ENCODE results near the gene TRIM29.

TRIM29 gene

DNA sequence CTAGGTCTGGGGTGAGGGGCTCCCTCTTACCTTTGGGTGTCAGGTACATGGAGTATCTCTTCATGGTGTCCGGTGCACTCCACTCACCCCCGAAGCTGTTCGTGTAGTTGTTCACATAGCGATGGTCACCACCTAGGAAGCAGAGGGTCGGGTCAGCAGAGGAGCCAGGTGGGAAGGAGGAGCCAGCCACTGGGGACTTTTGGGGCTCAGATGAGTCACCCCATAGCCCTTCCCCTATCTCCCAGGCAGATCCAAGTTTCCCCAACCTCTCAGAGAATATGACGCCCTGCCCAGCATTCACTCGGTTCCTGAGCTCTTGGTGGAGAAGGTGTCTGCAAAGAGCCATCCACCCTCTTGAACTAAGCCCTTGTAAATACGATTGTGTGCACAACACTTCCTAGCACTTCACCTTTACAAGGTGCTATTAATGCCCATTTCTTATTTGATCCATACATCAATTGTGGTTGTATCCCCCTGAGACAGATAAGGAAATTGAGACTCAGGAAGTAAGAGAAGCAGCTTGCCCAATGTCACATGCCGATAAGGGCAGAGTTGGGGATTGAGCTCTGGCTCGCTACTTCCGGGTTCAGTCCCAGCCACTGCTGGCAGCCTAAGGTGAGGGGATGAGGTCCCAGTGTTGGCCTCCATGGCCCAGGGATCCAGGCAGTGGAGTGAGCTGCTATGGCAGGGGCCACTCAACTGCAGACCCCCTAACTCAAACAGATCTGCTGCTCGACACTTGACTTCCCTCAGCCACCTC, 14.8 kb downstream of the TRIM29 start:
- no peak for DNase-seq

DNA sequence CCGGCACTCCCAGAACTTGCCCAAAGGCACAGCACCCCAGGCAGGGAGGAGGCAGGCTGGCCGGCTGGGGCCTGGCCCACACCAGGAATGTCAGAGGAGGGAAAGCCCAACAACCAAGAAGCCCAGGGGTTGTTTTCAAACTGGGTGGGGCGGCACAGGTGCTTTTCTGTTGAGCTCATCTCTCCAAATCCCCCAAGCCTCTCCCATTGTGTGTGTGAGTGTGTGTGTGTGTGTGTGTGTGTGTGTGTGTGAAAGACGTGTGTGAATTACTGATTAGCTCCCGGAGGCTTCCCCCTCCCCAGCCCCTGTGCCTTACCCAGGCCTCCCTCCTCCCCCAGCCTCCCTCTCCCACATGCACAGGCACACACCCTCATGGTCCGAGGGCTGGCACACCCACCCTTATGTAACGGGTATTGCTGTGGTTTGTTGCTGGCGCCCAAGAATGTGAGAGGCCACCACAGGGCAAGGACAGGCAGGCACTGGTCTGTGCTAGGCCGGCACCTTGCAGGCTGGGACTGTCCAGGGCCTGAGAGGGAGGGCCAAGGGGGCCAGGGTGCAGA, 15.9 kb downstream of the TRIM29 start:
- no peak for DNase-seq

DNA sequence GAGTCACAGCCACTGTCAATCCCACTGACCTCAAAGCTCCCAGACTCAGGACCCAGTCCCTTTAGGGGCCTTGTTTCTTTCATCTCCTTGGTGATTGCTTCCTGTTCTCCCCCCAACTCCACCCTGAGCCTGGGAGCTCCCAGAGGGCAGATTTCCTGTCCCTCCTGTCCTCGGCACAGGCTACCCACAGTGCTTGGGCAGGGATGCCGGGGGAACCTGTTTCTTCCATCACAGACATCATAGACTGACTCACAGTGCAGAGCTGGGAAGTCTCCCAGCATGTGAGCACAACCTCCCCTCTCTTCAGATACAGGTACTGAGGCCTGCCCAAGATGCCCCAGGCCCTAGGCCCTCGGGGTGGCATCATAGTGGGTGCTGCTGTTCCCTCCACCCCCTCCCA, 16.6 kb downstream of the TRIM29 start:
- DNase-seq: no peak

DNA sequence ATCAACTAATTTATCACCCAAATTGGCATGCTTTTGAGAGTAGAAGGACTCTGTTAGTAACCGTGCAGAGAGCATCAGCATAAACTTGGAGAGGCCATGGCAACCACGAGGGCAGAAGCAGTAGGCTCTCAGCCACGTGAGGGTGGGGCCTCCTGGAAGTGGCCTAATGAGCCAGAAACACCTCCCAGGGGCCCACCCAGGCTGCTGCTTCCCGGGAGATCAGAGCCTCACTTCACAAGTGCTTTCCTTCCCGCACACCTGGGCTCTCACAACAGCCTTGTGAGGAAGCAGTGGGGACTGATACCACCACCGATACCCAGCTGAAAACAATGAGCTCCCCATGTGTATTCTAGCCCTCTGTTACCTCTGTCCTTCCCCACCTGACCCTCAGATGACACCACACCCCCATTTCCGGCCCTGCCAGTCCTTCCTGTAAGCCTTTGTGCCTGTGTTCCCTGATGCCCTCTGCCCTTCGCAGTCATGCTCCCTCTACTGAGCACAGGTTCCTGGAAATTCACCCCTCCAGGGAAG, 17.0 kb downstream of the TRIM29 start:
- DNase-seq: no peak

DNA sequence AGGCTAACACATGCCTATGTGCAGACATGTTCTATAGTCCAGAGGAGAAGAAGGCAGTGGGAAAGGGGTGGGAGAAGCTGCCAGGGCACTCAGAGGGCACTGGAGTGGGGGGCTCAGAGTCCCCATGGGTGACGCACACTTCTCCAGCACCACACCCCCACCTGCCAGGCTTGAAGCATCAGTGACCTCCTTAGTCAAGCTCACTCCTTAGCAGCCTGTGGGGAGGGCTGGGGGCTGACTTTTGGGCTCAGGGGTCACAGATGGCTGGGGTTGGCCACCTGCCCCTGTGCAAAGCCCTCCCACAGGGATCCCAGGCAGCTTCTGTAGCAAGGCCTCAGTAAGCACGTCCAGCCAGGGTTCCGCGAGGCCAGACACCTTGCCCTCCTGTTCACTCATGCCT, 18.8 kb downstream of the TRIM29 start:
- no peak for DNase-seq

DNA sequence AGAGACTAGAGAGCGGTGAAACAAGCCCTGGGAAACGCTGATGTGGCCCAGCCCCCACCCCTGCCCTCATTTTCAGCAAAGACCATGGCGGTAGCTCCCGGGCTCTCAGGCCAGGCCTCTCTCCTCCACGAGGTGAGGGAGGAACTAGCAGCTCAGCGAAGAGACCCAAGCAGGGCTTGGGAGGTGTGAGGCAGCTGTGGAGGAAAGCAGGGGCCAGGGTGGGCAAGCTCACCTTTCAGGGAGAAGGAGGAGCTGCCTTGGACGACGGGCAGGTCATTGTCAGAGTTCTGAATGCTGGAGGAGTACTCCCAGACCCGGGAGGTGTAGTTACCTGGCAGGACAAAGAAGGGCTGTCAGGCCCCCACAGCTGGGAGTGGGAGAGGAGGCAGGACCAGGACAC, 19.9 kb downstream of the TRIM29 start:
- DNase-seq: no peak

DNA sequence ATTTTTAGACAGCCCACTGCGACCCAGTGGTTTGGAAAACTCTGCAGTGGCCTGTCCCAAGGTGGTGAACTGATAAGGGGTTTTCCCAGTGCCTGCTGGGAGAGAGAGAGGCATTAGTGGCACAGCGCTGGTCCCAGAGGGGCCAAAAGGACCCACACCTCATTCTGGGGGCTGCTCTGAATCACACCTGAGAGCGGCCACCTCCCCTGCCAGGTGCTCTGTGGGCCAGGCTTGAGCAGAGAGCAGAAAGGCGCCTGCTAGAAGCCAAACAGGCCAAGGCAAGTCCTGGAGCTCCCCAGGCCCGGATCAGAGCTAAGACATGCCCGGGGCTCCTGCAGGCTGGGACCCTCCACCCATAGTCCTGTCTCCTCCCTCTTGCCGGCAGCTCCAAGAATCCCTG, 20.9 kb downstream of the TRIM29 start:
- DNase-seq: no peak

DNA sequence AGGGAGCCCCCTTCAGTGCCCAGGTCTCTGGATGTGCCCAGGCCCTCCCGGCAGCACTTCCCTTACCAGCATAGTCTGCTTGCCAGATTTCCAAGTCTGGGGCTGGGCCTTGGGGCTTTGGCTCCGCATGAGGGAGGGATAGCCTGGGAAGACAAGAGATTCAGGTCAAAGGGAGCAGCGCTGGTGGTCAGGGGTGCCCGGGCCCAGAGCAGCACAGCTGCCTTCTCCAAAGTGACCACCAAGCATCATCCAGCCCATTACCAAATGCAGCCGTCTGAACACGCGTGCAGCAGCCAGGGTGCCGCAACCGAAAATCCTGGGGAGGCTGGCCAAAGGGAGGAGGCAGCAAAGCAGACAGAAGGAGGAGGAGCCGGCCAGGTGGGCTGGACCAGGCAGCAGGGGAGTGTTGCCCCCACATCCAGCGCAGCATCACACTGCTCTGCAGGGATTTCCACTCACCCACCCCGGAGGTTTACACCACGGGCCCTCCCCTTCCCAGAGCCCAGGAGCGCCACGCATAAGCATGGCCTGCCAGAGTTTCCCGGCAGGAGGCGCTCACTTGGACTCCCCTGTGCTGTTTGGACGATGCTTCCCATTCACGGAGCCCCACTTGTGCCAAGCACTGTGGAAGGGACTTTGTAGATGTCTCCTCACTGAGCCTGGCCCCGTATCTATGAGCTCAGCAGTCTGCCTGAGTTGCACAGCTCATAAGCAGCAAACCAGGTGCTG, 22.5 kb downstream of the TRIM29 start:
- no peak for DNase-seq

DNA sequence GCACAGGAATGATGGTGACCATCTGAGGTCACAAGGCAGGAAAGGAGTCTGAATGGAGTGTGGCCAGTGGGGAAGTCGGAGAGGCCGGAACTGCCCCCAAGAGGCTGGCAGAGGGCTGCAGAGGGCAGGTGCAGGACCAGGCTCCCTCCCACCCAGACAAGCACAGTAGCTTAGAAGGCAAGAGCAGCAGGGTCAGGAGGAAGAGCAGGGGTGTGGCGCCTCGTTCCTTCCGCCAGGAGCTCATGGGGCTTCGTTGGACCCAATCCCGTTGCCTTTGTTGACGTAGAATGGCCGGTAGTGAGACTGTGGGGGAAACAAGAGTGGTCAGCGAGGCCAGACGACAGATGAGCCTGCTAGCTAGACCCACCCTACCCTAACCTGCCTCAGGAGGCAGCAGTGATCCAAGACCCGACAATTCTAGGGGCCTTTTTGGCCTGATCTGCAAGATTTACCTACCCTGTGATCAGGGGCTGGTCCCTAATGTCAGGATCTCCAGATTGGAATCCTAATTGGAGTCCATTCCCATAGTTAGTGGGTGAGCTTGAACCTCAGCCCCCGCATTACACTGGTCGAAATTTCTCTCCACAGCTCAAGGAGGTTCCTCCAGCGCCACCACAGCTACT, 25.6 kb downstream of the TRIM29 start:
- no peak for DNase-seq

DNA sequence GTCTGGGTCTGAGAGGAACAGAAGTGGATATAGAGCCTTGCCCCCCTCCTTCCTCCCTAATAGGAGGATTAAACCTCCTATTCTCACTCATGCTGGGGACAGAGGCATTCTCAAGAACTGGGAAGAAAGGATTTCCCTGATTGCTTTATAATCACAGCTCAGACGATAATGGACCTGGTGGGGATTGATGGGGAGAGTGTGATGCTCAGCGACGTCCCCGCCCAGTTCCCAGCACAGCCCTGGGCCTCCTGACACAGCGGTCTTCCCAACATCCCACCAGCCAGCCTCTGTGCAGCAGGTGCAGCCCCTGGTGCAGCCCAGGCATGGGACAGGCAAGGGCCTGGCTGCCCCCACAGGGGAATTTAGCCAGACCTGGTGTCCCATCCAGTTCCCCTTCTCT, 28.4 kb downstream of the TRIM29 start:
- DNase-seq: no peak

DNA sequence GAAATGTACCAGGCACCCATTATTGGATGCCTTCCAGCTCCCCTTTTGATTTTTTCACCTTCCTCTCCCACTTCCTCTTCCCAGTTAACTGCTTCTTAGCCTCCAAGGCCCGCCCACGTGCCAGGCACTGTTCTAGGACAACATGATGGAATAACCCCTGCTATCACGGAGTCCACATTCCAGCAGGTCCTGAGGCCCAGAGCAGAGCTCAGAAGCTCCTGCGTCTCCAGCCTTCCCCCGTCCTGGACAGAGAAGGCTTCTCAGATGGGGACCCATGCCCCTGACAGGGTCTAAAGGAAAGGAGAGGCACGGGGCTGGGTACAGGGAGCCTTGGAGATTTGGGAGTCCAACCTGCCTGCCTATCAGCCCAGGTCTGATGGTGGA, 29.1 kb downstream of the TRIM29 start:
- DNase-seq: no peak

DNA sequence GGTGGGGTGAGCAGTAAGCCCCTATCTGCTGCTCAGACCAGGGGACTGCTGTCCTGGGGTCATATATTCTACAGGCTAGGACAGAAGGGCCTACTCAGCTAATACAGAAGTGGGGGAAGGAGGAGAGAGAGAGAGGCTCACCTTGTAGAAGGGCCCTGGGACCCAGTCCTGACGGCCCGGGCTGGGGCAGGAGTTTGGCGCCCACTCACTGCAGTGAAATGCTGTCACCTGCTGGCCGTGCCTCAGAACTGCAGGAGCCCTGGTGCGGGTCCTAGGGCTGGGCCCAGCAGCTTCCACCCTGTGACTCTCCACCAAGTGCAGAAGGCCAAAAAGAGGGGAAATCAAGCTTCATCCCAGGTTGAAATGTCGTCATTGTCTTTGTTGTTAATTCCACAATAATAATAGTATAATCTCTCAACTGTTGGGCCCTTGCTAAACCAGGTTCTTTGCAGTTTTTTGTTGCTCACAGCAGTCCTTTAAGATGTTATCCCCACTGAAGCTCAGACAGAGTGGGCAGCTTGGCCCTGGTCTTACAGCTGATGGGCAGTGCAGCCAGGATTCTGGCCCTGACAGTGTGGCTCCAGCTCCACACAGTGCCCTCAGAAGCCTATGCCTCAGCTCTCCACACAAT, 29.6 kb downstream of the TRIM29 start:
- peak; percentile 65 for DNase-seq

DNA sequence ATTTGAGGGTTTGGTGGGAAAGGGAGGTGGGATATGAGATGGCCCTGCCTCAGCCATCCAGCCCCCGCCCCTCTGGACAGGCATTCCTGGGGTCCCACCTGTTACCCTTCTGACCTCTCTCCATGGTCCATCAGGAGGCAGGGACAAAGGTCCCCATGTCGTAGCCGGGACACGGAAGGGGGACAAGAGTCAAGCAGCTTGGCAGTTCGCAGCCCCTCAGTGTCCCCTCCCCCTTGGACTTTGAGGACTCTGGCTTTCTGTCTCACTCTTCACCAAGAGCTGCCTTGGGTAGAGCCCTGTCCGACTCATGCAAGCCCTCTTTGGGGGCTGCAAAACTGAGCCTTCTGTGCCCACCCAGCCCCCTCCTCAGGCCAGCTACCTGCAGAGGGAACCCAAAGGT, 30.2 kb downstream of the TRIM29 start:
- no peak for DNase-seq

DNA sequence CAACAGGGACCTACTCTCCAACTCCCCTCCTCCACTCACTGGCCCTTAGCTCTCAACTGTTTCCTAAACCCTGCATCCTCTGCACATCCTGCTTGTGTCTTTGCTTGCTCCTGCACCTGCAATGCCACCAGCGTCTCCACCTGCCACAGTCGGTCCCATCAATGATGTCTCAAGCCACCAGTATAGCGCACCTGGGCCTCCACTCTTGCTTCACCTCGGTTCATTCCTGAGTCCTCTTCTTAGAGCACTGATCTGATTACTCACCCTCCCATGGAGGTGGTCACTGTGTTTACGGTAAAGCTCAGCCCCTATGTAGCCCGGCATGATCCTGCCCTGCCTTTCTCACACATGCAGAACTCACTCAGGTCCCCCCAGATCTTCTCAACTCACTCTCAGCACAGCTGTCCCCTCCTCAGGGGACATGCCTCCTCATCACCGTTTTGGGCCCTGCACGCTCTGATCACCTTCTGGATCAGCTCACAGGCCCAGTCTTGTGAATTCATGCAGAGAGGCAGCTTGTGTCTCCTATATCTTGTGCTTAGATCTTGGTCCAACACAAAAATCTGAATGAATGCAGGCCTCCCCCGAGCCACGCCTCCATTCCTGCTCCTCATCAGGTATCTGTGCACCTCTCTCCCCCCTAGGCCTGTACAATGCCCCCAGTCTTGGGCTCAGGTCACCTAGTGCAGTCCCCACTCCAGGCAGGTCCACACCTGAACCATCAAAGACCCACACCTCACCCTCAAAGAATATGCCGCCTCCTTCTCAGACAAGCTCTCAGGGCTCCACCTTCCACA, 31.4 kb downstream of the TRIM29 start:
- DNase-seq: no peak

DNA sequence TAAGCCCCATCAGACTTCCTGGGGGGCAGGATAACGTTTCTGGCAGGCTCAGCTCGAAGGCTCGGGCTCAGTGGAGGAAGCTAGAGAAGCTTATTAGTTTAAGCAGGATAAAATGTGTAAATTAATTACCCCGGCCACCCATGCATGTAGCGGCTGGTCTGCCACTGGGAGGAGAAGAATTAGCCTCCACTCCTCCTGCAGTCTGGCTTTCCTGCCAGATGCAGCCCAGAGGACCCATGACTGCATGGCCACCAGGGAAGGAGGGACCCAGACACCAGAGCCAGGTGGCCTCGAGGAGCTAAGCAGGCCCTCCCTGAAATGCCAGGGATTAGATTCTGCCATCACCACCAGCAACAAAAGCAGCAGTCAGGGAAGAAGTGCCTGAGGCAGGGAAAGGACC, 32.3 kb downstream of the TRIM29 start:
- DNase-seq: no peak

DNA sequence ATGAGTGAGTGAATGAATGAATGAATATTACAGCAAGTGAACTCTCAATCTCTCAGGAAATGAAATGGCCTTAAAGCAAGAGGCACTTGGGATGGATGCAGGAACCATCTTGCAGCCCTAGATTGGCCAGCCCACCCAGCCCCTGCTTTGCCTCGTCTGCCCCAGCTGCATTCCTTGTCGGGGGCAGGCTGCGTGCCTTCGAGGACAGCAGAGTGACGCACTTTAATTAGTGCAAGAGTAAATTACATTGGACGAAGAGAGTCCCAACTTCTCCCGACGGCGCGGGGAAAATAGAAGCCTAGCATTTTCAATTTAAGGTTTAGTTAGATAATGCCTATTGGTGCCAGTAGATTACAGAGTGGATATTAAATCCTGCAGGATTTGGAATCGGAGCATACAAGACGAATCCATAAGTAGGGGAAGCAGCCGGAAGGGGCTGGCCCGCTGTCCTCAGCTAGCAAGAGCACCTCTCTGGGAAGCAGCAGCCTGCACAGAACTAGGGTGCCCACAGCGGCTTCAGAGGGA, 33.8 kb downstream of the TRIM29 start:
- DNase-seq: no peak

DNA sequence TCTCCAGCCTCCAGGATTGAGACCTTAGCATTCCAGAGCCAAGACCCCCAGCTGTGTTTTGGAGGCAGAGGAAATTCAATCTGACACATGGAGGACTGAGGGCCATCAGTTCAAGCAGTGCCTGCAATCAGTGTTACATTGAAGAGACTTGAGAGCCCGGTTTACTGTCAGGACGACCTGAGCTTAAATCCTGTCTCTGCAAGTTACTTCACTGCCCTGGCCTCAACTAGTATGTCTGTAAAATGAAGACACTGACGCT, 35.1 kb downstream of the TRIM29 start:
- DNase-seq: no peak

DNA sequence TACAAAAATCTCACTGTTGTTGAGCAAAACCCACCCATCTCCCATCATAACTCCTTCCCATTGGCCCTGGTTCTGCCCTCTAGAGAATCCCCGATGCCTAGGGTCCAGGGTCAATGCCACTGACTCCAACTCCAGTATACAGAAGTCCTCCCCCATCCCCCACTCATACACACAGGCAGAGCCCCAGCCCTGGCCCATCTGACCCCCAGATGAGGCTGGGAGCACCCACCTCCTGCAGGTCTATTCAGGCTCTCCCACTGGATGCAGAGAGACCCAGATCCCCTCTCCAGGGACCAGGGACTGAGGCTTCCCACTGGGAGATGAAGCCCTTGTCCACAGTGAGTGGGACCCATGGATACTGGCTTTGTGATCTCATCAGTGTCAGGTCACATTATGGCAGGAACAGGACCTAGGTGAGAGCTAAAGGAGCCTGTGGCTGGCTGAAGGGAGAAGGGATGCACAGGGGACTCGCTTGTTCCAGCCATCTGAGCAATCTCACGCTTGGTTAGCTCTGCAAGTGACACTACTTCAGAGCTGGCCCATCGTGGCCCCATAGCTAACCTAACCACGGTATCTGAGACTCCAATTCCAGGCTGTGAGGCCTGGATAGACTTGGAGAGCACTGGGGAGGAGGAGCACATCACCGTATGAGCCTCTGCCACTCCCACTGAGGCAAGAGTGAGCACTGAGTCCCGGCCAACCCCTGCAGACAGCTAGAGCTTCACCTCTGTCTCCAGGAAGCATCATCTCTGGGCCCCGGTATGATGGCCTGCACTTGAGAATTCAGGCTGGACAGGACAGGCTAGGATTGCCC, 35.7 kb downstream of the TRIM29 start:
- DNase-seq: no peak

DNA sequence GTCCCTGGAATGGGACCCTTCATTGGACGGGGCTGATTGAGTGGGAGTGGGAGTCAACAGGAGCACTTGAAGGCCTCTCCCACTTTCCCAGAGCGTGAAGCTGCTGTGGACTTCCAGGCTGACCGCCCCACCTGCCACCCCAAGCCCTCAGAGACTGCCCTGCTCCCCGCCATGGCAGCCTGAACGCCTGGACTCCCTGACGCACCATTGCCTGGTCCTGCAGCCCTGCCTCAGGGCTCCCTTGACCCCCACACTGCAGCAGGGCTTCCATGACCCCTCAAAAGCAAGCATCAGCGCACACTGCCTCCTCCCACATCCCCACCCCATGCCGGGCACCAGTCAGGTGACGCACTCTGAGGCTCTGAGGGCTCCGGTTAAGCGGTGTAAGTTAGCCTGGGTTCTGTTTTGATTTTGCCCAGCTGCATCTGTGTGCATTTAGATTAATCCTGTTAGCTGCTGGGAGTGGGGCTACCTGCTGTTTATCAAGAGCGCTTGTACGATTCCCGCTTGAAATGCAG, 39.4 kb downstream of the TRIM29 start:
- peak; percentile 43 for DNase-seq

DNA sequence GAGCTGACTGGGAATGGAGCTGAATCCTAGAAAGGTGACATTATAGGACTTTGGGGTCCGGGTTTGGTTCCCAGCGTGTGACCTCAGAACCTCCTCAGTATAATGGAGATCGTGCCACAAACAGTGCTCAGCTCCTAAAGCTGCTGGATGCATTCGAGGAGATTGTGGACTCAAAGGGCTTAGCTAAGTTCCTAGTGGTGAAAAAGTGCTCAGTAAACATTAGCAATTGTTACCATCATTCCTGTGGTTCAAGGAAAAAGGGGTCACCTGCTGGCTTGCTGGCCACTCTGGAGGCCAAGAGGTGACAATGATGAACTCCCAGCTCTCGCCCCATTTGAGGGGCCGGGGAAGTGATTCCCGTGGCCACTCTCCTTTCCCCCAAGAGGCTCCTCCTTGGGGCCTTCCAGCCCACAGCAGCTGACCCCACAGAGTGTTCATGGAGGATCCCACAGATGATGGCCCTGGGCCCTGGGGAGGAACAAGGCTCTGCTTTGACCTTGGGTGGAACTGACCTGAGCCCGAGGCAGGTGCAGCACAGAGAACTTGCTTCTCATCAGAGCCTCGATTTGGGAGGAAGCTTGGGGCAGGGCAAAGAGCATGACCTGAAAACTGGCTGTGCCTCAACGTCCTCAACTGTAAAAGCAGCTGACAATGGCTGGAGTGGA, 40.1 kb downstream of the TRIM29 start:
- DNase-seq: no peak
